Measurements from ENCODE around the gene NBR1.
A peak's percentile ranks its signal among the peaks of the same experiment; 100 is the strongest.
"Not testable (repeated sequence)": the region's sequence is repeated elsewhere in the genome, so short reads cannot be mapped to it uniquely, and the experiment has no call there.

Gene NBR1

DNA sequence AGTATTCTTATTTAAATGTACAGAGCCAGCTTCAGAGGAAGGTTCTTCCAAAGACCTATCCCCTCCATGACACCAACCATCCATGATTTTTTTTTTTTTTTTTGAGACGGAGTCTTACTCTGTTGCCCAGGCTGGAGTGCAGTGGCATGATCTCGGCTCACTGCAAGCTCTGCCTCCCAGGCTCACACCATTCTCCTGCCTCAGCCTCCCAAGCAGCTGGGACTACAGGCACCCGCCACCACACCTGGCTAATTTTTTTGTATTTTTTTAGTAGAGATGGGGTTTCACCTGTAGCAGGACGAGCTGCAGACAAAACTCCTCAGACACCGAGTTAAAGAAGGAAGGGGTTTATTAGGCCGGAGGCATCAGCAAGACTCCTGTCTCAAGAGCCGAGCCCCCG is 11.1 kb upstream of the NBR1 start:
- not testable (repeated sequence) for DNase-seq

DNA sequence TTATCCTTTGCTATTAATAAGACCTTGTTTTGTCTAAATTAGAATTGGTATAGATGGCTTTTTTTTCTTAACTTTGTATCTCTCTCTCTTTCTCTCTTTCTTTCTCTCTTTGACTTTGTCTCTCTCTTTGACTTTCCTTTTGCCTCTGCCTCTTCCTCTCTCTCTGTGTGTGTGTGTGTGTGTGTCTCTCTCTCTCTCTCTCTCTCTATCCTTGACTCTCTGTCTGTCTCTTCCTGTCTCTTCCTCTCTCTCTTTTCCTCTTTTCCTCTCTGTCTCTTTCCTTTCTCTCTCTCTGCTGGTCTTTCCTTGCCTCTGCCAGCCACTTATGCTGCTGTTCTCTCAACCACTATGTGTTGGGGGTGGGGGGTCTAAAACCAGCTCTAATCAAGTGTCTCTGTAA is 5.0 kb upstream of the NBR1 start:
- DNase-seq: not testable (repeated sequence)

DNA sequence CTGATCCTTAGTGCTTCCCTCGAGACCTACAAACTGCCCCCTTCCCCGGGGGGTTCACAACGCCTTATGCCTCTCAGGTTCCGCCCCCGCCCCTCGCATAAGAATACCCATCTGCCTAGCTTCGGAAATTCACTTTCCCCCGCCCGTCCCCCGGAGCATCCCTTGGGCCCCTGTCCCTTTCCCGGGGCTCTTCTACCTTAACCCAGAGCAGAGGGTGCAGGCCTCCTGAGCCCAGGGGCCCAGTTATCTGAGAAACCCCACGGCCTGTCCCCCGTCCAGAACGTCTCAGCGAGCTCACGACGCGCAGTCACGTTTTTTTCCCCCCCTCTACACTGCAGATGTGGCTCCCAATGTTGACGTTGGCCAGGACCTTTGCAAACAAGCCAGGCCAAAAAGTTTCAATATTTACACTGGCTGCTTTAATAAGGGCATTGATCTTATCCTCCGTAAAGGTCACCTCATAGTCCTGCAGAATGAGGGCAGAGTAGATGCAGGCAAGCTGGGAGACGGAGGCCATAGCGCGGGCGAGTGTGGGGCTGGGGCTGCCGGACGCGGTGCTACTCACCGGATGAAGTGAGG is 1.4 kb upstream of the NBR1 start:
- DNase-seq: no peak

DNA sequence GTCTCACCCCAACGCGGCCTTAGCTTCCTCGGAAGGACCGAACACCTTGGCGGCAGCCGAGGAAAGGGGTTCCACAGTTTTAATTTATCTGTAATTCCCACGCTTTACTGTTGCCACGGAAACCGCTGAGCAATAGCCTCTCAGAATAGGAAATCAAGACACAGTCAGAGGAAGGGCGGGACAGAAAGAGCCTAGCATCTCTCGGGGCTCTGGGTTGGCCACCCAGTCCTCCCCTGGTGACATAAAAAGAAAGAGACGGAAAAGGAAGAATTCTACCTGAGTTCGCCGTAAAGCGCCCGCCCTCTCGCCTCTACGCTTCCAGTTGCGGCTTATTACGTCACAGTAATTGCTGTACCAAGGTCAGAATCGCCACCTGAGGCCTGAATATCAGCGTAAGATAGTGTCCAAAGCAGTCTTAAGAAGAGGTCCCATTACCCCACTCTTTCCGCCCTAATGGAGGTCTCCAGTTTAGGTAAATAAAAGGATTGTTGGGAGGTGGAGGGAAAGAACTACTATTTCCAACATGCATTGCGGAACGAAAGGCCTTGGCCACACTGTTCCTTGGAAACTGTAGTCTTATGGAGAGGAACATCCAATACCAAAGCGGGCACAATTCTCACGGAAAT is 761 bp upstream of the NBR1 start:
- peak; percentile 96 for DNase-seq

DNA sequence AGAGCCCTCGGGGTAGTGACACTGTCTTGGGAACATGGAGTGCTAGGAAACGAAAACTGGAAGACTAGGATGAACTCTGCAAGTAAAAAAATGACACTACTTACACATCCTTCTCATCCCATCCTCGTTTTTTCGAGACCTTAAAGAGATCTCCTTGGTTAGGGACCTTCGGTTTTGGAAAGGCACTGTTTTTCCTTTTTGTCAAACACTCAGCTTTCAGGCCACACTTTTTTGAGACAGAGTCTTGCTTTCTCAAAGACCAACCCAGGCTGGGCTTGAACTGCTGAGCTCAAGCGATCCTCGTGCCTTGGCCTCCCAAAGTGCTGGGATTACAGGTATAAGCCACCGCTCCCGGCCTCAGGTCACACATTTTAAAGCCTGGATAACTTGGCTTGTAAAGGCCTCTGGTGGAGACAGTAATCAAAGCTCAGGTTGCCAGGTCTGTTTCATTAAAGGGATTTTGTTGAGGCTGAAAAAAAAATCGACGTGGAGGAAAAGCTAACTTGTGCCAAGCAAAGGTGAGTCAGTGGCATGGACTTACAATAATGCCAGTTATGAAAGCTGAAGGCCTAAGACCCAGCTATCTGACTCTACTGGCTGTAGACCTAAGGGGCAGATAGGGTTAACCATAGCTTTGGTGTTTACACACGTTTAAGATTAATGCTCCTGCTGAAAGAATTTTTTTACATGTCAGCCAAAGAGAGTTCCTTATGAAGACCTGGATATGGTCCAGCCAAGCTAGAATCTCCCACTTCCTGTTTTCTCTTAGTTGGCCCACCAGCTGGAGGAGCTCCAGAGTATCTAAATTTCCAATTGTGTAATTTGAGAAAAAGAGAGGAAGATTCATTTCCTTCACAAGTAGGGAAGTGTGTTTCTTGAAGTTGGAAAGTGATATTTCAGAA is 823 bp downstream of the NBR1 start:
- peak; percentile 21 for DNase-seq

DNA sequence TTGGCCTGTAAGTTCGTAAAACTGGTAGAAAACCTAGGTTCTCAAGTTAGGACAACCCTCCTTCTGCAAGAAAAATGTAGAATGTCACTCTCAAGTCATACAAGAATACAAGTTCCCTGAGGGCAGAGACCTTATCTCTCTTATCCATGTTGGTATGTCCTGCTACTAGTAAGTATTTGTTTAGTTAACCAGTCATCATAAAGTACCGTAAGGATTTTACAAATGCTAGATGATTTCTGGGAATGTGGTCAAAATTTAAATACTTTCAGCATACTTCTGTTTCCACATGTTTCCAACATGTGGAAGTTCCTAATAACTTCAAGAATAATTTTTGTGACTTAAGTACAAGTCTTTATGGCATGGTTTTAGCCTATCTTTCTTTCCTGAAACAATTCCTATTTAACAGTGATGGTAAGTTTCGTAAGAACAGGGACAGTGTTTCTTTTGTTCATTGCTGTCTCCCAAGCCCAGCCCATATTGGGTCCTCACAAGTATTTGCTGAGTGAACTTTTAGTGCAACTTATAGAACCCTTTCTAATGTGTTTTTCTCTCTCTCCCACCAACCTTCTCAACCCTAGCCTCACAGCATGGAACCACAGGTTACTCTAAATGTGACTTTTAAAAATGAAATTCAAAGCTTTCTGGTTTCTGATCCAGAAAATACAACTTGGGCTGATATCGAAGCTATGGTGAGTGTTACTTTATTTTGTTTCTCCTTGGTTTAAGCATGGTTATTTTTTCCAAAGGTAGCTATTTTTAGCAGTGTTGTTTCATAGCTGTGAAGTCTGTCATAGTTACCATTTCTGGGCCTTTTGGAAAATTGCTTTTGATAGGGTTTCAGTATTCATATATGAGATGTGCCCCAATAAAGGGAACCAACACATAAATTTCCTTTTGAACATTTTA is 4.5 kb downstream of the NBR1 start:
- no peak for DNase-seq

DNA sequence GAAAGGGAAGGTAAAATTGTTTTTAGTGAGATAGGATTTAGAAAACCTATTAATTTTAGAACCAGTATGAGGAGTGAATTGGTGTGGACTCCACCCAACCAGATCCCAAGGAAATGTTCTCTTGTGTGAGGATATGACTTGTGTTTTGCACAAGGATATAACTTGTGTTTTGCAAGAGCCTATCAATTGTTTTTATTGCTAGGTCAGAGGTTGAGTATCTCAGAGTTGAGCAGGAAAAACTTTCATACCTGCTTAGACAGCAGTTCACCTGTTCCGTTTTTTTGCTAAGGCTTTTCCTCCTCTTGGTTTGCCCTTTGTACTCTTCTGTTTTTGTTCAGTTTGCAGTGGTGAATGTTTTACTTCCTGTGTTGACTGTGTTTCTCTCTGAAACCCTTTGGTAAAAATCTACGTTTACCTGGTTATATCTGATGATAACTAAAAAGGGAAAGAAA is 5.1 kb downstream of the NBR1 start:
- DNase-seq: peak; percentile 10

DNA sequence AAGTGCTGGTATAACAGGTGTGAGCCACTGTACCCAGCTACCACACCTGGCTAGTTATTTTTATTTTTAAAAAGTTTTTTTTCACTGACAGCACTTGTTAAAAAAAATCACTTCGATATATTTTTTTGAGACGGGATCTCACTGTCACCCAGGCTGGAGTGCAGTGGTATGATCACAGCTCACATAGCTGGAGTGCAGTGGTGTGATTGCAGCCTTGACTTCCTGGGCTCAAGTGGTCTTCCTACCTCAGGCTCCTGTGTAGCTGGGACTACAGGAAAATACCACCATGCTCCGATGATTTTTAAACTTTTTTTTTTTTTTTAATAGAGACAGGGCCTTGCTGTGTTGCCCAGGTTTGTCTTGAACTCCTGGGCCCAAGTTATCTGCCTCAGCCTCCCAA is 12.9 kb downstream of the NBR1 start:
- no peak for DNase-seq

DNA sequence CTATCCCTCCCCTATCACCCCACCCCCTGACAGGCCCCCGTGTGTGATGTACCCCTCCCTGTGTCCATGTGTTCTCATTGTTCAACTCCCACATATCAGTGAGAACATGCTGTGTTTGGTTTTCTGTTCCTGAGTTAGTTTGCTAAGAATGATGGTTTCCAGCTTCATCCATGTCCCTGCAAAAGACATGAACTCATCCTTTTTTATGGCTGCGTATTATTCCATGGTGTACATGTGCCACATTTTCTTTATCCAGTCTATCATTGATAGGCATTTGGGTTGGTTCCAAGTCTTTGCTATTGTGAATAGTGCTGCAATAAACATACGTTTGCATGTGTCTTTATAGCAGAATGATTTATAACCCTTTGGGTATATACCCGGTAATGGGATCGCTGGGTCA is 15.6 kb downstream of the NBR1 start:
- not testable (repeated sequence) for DNase-seq

DNA sequence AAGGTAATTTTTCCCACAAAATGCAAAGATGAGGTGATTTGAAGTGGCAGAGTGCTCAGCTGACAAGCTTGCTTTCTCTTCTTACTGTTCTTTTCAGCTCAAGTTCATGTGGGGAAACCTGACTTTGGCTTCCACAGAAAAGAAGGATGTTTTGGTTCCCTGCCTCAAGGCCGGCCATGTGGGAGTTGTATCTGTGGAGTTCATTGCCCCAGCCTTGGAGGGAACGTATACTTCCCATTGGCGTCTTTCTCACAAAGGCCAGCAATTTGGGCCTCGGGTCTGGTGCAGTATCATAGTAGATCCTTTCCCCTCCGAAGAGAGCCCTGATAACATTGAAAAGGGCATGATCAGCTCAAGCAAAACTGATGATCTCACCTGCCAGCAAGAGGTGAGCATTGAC is 22.2 kb downstream of the NBR1 start:
- DNase-seq: no peak

DNA sequence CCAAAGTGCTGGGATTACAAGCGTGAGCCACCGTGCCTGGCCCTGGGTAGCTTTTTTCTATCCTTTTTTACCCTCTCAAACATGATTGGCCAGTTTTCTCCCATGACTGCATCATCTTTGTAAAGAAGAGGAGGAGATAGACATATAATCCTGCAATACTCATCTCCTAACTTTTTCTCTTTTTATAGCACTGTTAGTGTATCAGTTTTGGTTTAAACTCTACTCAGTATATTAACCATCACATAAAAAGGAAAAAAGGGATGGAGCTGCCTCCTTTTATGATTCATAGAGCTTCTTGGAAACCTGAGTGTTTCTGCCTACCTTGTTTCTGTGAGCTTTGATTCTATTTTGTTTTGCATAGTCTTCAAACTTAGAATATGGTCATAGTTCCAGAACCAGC is 28.6 kb downstream of the NBR1 start:
- DNase-seq: no peak

DNA sequence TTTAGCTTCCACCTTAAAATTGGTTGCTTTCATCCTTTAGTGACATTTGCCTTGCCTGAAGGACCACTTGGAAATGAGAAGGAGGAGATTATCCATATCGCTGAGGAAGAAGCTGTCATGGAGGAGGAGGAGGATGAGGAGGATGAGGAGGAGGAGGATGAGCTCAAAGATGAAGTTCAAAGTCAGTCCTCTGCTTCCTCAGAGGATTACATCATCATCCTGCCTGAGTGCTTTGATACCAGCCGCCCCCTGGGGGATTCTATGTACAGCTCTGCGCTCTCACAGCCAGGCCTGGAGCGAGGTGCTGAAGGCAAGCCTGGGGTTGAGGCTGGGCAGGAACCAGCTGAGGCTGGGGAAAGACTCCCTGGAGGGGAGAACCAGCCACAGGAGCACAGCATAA is 29.1 kb downstream of the NBR1 start:
- no peak for DNase-seq

DNA sequence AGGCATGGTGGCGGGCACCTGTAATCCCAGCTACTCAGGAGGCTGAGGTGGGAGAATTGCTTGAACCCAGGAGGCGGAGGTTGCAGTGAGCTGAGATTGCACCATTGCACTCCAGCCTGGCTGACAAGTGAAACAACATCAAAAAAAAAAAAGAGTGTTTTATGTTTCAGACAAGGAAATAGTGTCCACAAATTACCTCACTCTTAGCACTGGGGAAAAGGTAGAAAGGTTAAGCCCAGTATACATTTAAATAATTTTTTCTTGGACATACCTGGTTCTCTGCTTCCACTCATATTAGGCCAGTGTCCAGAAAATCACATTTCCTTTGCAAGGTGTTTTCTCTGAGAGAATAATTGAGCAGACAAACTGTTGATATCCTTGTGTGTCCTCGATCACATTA is 32.0 kb downstream of the NBR1 start:
- not testable (repeated sequence) for DNase-seq

DNA sequence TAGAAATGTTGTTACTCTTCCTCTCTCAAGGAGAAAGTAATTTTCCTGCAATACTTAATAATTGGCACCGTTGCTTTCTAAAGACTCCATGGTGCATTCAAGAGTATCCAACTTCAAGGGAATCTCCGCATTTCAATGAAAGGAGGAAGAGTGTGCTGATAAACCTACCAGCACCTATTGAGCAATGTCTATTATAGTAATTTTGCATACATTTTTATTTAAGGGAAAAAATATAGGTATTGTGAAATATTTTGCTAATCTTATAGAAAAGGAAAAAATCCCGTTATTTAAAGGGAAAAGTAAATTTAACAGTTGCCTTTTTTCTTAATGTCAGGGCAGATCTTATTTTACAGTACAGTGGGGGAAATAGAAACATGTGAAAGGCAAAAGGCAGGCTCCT is 39.6 kb downstream of the NBR1 start:
- DNase-seq: no peak

DNA sequence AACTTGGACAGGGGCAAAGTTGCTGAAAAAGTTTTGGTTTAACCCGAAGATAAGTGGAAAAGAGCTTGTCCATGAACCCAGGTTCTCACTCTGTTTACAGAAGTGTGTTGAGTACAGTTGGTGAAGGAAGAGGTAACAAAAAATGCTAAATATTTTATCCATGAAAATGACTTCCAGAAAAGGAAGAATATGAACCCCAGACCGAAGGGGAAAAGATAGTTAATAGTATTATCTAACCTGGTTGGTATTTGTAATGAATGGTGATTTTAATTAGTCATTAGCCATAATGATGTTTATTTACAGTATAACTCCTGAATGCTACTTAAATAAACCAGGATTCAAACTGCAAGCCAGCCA is 40.1 kb downstream of the NBR1 start:
- no peak for DNase-seq

DNA sequence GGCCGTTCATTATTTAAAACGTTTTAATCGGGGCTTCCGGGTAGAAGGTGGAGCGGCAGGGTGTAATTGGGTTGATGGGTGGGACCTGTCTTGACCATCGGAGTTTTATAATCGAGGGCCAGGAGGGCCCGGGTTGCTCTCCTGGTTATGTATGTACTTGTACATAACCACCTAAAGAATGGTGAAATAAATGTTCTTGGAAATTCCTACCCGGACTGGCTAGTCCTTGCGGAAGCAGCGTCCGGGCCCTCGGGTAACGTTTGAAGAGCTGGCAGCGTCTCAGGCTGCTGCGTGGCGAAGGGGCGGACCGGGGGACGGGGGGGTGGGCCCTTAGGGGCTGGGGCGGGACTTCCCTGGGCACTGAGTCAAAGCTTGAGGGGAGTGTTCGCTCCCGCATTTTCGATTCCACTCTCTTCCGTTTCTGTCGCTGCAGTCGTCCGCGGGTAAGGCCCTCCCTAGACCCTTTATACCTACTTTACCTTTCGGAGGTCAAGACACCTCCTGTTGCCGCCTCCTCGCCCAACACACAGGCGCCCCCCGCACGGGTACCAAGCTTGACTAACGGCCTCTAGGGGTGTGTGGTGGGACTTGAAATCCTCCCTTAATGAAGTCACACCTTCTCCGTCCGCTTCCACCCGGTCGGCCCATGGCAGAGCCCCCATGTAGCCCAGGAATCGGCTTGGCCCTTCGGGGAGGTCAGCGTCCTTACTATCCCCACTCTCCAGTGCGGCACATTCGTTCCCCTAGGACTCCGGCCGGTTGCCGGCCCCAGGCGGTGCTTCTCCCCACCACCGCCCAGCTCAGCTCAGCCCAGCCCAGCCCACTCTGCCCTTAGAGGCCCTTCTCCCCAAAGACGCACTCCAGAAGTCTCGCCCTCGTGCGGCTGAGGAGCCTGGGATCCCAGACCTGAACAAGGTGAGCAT is 40.7 kb downstream of the NBR1 start, which contains the start of gene TMEM106A:
Gene TMEM106A, plus strand, starts transcription at position 396 of the 923 bp plus-strand sequence. CDS start 1,167 bp downstream, outside the sequence.
- DNase-seq: peak; percentile 73

DNA sequence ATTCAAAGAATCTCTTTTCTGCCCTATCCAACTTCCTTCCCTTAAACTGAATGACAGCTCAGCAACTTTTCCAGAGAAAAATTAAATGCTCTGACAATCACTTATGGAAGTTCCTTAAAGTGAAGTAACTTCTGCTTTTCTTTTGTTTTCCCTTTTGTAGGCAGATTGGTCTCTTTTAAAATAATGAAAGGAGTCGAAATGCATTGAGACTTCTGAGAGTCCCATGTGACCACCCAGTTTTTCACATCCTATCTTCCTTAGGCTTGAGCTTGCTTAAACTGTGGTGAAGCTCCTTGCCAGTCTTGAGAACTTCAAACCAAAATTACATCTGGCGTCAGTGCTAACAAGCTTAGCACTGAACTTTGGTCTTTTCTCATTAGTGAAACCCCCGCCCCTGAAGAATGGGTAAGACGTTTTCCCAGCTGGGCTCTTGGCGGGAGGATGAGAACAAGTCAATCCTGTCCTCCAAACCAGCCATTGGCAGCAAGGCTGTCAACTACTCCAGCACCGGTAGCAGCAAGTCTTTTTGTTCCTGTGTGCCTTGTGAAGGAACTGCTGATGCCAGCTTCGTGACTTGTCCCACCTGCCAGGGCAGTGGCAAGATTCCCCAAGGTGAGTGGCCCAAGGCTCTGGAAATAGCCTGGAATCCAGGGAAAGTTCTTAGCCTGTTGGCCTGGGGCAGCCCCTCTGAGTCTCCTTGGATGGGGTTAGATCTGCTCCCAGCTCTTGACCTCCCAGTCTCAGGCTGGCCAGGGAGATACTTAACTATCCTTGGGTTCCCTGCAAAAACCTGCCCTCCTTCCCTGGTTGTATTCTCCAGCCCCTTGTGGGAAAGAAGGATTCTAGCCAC is 41.9 kb downstream of the NBR1 start:
- no peak for DNase-seq

DNA sequence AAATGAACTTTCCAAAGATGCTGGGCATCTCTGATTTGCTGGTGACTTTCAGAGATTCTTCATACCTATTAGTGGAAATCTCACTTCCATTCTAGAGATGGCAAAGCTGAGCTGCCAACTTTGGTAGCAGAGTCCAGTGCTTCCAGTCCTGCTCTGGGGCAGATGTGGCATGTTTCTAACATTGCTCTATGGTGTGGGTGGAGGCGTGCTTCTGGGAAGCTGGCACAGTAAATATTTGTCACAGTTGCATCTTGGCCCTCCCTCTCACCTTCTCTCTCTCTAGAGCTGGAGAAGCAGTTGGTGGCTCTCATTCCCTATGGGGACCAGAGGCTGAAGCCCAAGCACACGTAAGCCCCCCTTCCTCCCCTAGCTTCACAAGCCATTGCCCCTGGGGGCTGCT is 42.5 kb downstream of the NBR1 start:
- no peak for DNase-seq

DNA sequence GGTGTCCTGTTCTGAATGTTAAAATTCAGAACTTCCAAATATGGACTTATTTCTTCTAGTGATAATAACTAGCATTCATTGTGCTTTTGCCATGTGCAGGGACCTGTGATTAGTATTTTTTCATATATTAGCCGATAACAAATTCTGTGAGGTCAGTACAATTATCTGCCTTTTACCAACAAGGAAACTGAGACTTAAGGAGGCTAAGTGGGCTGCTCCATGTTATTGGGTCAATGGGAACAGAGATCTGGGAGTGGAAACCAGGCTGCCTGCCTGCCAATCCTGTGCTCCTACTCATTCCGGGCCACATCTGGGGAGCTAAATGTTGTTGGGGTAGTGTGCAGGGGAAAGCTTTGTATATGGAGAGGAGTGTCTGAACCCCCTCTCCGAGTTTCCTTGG is 44.3 kb downstream of the NBR1 start:
- DNase-seq: no peak

DNA sequence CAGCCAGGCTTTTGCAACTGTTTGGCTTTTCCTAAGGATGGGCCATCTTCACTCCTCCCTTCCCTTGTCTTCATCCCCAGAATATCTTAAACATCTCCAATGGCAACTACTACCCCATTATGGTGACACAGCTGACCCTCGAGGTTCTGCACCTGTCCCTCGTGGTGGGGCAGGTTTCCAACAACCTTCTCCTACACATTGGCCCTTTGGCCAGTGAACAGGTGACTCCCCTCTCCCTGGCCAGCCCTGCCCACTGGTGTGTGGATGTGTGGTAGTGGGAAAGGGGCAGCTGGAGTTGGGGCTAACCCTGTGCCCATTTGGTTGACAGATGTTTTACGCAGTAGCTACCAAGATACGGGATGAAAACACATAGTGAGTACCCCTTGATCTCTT is 45.4 kb downstream of the NBR1 start:
- no peak for DNase-seq

Measured in CD4-positive, alpha-beta T cell treated with Interleukin-4 for 4 hours (primary cell).